Mesendoderm (in vitro differentiated cells): ENCODE data around the gene ATP5PB. TPM values are rescaled to one million over a fixed set of nuclear protein-coding genes. Genes with fewer than 3 reads are reported as not detected.

Experiments
- small RNA-seq: library from polyadenylated mRNA; stranded (forward); fragments of <200 nt; extraction: miRNeasy Mini kit (QIAGEN cat#:217004); gene quantifications from one replicate; pipeline ENCODE3, GENCODE V24; 2013; ENCODE audit not compliant: insufficient read depth

Gene ATP5PB

Small RNA genes lying within 50 kb of the gene (small RNA-seq; reads per million reads assigned to genes)
- gene RF00019 (not detected), gene RNU6-792P (not detected)
